OCI-LY7 (cell line): ENCODE data around the gene NFAM1. TPM values are rescaled to one million over a fixed set of nuclear protein-coding genes. Genes with fewer than 3 reads are reported as not detected.

Experiments used
- BruUV-seq: library from RNA; stranded (reverse); fragments of 400-500 nt; replicated peaks from 2 replicates; lab custom pipeline; 2021; lab: Mats Ljungman, UMichigan
- CTCF ChIA-PET: fragments of 300-600 bp; sonication (Branson Sonifier 250); formaldehyde crosslinking; loops from one replicate; lab custom pipeline; 2022; ENCODE audit warnings: antibody characterized with exemption; ENCODE audit not compliant: unreplicated experiment; lab: Charles Lee
- POLR2A ChIA-PET: fragments of 300-600 bp; sonication (Branson Sonifier 250); formaldehyde crosslinking; loops from one replicate; lab custom pipeline; 2022; ENCODE audit warnings: antibody characterized with exemption; lab: Charles Lee
- DNase-seq: peaks from one replicate; pipeline ENCODE4 v3.0.0-alpha.2; 2015; ENCODE audit warnings: low spot score
- H2AFZ ChIP-seq: fragments of 200-600 bp; sonication (generic), shearing (Covaris generic); 2 replicates; pipeline ENCODE4 v1.6.1; 2014; ENCODE audit warnings: mild to moderate bottlenecking, antibody characterized with exemption, low read length, moderate library complexity
- H3K27ac ChIP-seq: fragments of 200-600 bp; sonication (generic); 2 replicates; pipeline ENCODE4 v1.5.1; 2014; ENCODE audit warnings: mixed run types, low read depth, mild to moderate bottlenecking, moderate library complexity, low read length, inconsistent platforms; ENCODE audit not compliant: poor library complexity, severe bottlenecking
- H3K36me3 ChIP-seq: fragments of 200-600 bp; sonication (generic); 2 replicates; pipeline ENCODE4 v1.6.1; 2014; ENCODE audit warnings: mild to moderate bottlenecking, antibody characterized with exemption, low read length, moderate library complexity, mixed read lengths; ENCODE audit not compliant: insufficient read depth
- H3K4me1 ChIP-seq: fragments of 200-600 bp; sonication (generic); 2 replicates; pipeline ENCODE4 v1.5.1; 2014; ENCODE audit warnings: mild to moderate bottlenecking, low read length; ENCODE audit not compliant: insufficient read depth, poor library complexity, severe bottlenecking
- H3K4me2 ChIP-seq: fragments of 200-600 bp; sonication (generic); 2 replicates; pipeline ENCODE4 v1.6.1; 2014; ENCODE audit warnings: mild to moderate bottlenecking, low read length
- H3K4me3 ChIP-seq: fragments of 200-600 bp; sonication (generic); 2 replicates; pipeline ENCODE4 v1.5.1; 2014; ENCODE audit warnings: mild to moderate bottlenecking, low read depth, low read length; ENCODE audit not compliant: poor library complexity, severe bottlenecking
- H3K79me2 ChIP-seq: fragments of 200-600 bp; sonication (generic); 2 replicates; pipeline ENCODE4 v1.6.1; 2016; ENCODE audit warnings: low read depth, mild to moderate bottlenecking, low read length, moderate library complexity, mixed read lengths; ENCODE audit not compliant: insufficient read depth
- H3K9me2 ChIP-seq: fragments of 200-600 bp; sonication (generic); 2 replicates; pipeline ENCODE4 v1.6.1; 2016; ENCODE audit warnings: mild to moderate bottlenecking, low read length, mixed read lengths; ENCODE audit not compliant: insufficient read depth
- H3K9me3 ChIP-seq: fragments of 200-600 bp; sonication (generic); 2 replicates; pipeline ENCODE4 v1.6.1; 2014; ENCODE audit warnings: mild to moderate bottlenecking, mixed run types, low read length, mixed read lengths
- H4K20me1 ChIP-seq: fragments of 200-600 bp; sonication (generic); 2 replicates; pipeline ENCODE4 v1.6.1; 2014; ENCODE audit warnings: mild to moderate bottlenecking, antibody characterized with exemption, low read length, moderate library complexity, mixed read lengths; ENCODE audit not compliant: insufficient read depth
- EZH2phosphoT487 ChIP-seq: fragments of 200-600 bp; sonication (generic); IDR thresholded peaks from 2 replicates; pipeline ENCODE4 v1.6.1; 2018; ENCODE audit warnings: low read depth, borderline replicate concordance, mild to moderate bottlenecking, mixed run types, antibody characterized with exemption, low read length, moderate library complexity, mixed read lengths
- intact Hi-C: fragments of 100-400 bp; cut with micrococcal nuclease; formaldehyde crosslinking; loops from one replicate; pipeline ENCODE4 v1.10.0; 2022; ENCODE audit not compliant: unreplicated experiment
- total RNA-seq, 2 experiments: library from RNA; depleted of rRNA in 1 of 2; stranded (reverse); fragments of >200 nt in 1 of 2; shearing (Covaris generic) in 1 of 2; gene quantifications; 2 replicates each; pipeline ENCODE4 v1.2.3, GENCODE V29; 2014 to 2022
- TF ChIP-seq, protein P1 (sequence below): fragments of 200-600 bp; sonication (generic); conservative IDR thresholded peaks from 2 replicates; pipeline ENCODE4 v1.5.1; 2014; ENCODE audit warnings: mild to moderate bottlenecking, antibody characterized with exemption, low read length, moderate library complexity, mixed read lengths

Gene NFAM1
- total RNA-seq, 2 experiments from 2014 or later, result 0.16 to 0.88 TPM

DNA sequence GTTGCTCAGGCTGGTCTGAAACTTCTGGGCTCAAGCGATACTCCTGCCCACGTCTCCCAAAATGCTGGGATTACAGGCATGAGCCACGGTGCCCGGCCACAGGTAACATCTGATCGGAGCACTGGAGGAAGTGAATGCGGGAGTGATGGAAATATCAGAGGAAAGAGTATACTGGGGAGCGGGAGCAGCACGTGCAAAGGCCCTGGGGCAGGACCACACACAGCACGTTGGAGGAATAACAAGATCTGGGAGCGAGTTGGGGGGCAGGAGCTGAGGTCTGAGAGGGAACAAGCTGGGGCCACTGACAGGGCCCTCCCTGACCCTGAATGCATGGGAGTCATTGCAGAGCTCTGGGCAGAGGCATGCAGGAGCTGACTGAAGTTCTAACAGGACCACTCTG lies 70.7 kb downstream of the NFAM1 start:
- TF ChIP-seq EZH2phosphoT487, result no peak
- TF ChIP-seq, protein P1, sequence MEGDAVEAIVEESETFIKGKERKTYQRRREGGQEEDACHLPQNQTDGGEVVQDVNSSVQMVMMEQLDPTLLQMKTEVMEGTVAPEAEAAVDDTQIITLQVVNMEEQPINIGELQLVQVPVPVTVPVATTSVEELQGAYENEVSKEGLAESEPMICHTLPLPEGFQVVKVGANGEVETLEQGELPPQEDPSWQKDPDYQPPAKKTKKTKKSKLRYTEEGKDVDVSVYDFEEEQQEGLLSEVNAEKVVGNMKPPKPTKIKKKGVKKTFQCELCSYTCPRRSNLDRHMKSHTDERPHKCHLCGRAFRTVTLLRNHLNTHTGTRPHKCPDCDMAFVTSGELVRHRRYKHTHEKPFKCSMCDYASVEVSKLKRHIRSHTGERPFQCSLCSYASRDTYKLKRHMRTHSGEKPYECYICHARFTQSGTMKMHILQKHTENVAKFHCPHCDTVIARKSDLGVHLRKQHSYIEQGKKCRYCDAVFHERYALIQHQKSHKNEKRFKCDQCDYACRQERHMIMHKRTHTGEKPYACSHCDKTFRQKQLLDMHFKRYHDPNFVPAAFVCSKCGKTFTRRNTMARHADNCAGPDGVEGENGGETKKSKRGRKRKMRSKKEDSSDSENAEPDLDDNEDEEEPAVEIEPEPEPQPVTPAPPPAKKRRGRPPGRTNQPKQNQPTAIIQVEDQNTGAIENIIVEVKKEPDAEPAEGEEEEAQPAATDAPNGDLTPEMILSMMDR, result no peak
- H3K27ac ChIP-seq, result no peak overlapping the region
- ChIA-PET POLR2A (interaction anchor here (0.6 kb wide), 1 partner anchor 99 kb away, joined by 5 read pairs; no protein-coding TSS in a partner anchor), CTCF (no interaction called here)
- H3K36me3 ChIP-seq, result no peaks in the 10 kb centered on the region
- H3K4me2 ChIP-seq, result no peak overlapping the region
- H3K4me3 ChIP-seq, result no peak overlapping the region
- no peaks in the 10 kb centered on the region for H3K9me2 ChIP-seq
- DNase-seq, result no peak
- H3K4me1 ChIP-seq, result peaks cover 11% of the 10 kb centered on the region
- no peaks in the 10 kb centered on the region for H4K20me1 ChIP-seq
- no TSS peak for BruUV-seq
- no peaks in the 10 kb centered on the region for H3K9me3 ChIP-seq
- no peak overlapping the region for H2AFZ ChIP-seq
- H3K79me2 ChIP-seq, result no peaks in the 10 kb centered on the region
- intact Hi-C loops, result no loop called here

DNA sequence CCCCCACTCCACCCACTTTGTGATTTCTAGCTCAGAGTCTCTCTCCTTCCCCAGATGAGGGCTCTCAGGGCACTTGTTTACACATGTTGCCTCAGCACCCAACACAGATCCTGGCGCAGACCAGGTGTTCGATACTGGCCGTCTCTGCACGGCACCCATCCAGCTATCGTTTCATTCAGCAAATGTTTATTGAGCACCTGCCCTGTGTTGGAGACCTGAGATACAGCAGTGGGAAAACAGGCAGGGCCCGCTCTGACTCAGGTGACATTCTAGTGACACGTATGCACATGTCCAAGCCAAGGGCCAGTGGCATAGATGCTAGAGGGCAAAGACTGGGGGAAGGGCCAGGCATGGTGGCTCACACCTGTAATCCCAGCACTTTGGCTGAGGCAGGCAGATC lies 71.9 kb downstream of the NFAM1 start:
- Histone ChIP-seq H3K4me3 (no peak overlapping the region), H3K27ac (no peak overlapping the region), H3K9me3 (no peaks in the 10 kb centered on the region), H3K9me2 (no peaks in the 10 kb centered on the region), H3K36me3 (no peaks in the 10 kb centered on the region), H2AFZ (no peak overlapping the region), H4K20me1 (no peaks in the 10 kb centered on the region), H3K79me2 (no peaks in the 10 kb centered on the region), H3K4me1 (peaks cover 21% of the 10 kb centered on the region), H3K4me2 (no peak overlapping the region)
- no peak for DNase-seq
- intact Hi-C loops, result no loop called here
- TF ChIP-seq, protein P1, result no peak
- TF ChIP-seq EZH2phosphoT487, result no peak
- BruUV-seq, result no TSS peak
- ChIA-PET CTCF (no interaction called here), POLR2A (no interaction called here)

DNA sequence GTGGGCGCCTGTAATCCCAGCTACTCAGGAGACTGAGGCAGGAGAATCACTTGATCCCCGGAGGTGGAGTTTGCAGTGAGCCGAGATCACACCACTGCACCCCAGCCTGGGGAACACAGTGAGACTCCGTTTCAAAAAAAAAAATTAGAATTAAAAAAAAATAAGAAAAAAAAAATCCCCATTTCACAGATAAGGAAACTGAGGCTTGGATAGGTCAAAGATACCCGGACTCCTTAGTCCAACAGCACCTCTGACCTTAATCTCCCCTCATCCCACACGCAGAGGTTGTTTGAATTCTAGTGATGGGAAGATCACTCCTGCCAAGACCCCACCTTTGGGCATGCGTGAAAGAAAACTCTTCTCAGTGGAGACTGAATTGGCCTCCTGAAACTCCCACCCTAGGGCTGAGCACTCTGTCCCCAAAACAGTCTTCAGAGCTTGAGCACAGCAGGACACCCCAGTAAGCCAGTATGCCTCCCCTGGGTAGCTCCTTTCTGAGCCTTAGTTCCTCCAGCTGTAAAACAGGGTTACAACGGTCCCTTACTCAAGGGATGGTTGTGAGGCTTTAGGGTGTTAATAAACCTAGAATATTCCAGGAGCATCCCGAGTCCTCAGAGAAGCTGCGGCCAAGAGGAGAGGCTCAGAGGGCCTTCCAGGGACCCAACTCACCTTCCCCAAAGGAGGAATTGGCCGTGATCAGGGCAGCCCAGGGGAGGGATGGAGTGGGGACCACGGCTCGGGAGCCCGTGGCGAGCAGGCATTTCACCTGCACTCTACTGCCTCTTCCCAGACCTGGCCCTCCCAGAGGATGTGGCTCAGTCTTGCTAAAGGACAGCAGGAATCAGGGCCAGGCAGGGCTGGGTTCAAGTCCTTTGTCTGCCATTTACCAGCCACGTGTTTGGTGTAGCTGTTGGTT lies 73.3 kb downstream of the NFAM1 start:
- Histone ChIP-seq H2AFZ (no peak overlapping the region), H3K4me3 (no peak overlapping the region), H3K9me3 (no peaks in the 10 kb centered on the region), H3K36me3 (no peaks in the 10 kb centered on the region), H4K20me1 (no peaks in the 10 kb centered on the region), H3K4me1 (peaks cover 21% of the 10 kb centered on the region), H3K9me2 (no peaks in the 10 kb centered on the region), H3K79me2 (no peaks in the 10 kb centered on the region), H3K4me2 (no peak overlapping the region), H3K27ac (no peak overlapping the region)
- ChIA-PET POLR2A (interaction anchor here (0.5 kb wide), 1 partner anchor 13 kb away, joined by 3 read pairs; no protein-coding TSS in a partner anchor), CTCF (no interaction called here)
- DNase-seq, result no peak
- BruUV-seq, result no TSS peak
- no peak for TF ChIP-seq EZH2phosphoT487
- TF ChIP-seq, protein P1, result no peak
- intact Hi-C loops, result no loop called here
